ENCODE data around the gene NRXN2.

GRCh38 chr11:64561984-64562722 is 160.8 kb downstream of the NRXN2 start:
- TF ChIP-seq FOXM1 (IDR thresholded peaks at IDR 0.05; ENCODE audit: borderline replicate concordance, low read depth) (no peak), EP300 (IDR thresholded peaks at IDR 0.05; ENCODE audit: borderline replicate concordance) (no peak), REST (IDR thresholded peaks at IDR 0.05; ENCODE audit: low read depth) (no peak), CEBPB (IDR thresholded peaks at IDR 0.05) (no peak), ZBTB7A (IDR thresholded peaks at IDR 0.05; ENCODE audit: low read depth) (no peak), CREB1 (IDR thresholded peaks at IDR 0.05; ENCODE audit: low read depth) (no peak), YY1 (IDR thresholded peaks at IDR 0.05; ENCODE audit: low read depth) (no peak), NFIC (IDR thresholded peaks at IDR 0.05) (no peak), RAD21 (IDR thresholded peaks at IDR 0.05; ENCODE audit: low read depth) (no peak)

Measured in Ishikawa (cell line).